SK-N-SH (cell line): ENCODE data around the gene CPAMD8. TPM values are rescaled to one million over a fixed set of nuclear protein-coding genes. Genes with fewer than 3 reads are reported as not detected.
"Not testable (repeated sequence)": the region's sequence is repeated elsewhere in the genome, so short reads cannot be mapped to it uniquely, and the experiment has no call there.

Experiments used
- CTCF ChIA-PET: fragments of 300-600, 350-600 bp; formaldehyde crosslinking; extraction: SDS; loops from one replicate; lab custom pipeline; 2021; lab: Yijun Ruan, JAX
- POLR2A ChIA-PET: fragments of 350-600 bp; sonication (Branson Sonifier 250); formaldehyde crosslinking; extraction: SDS; loops from one replicate; lab custom pipeline; 2020; ENCODE audit warnings: antibody characterized with exemption, inconsistent platforms; lab: Yijun Ruan, JAX
- DNase-seq: peaks from one replicate; pipeline ENCODE4 v3.0.0; 2012
- H2AFZ ChIP-seq: fragments of 200-600 bp; sonication (generic); 2 replicates; pipeline ENCODE4 v1.8.1; 2016; ENCODE audit warnings: antibody characterized with exemption, mild to moderate bottlenecking, low read depth
- H3F3A ChIP-seq: fragments of 200-600 bp; sonication (generic); replicated peaks from 2 replicates; pipeline ENCODE3; 2016; ENCODE audit warnings: antibody characterized with exemption, mild to moderate bottlenecking; ENCODE audit not compliant: insufficient read depth
- H3K27ac ChIP-seq, 2 experiments: fragments of 200-500 bp in 1 of 2; fragments of 200-600 bp in 1 of 2; sonication (Bioruptor generic) in 1 of 2; sonication (generic), shearing (Covaris generic) in 1 of 2; 2 replicates each; pipeline versions ENCODE4 v1.5.1 to v1.6.1; 2014 to 2016; ENCODE audit warnings: low read depth in 2 of 2, inconsistent platforms in 1 of 2, low read length in 1 of 2, mild to moderate bottlenecking in 1 of 2, mixed read lengths in 1 of 2
- H3K27me3 ChIP-seq: fragments of 200-600 bp; sonication (generic), shearing (Covaris generic); 2 replicates; pipeline ENCODE4 v1.6.1; 2016; ENCODE audit warnings: mixed run types; ENCODE audit not compliant: insufficient read depth
- H3K36me3 ChIP-seq, 2 experiments: fragments of 200-500 bp in 1 of 2; fragments of 200-600 bp in 1 of 2; sonication (Bioruptor generic) in 1 of 2; sonication (generic) in 1 of 2; replicated peaks in 1 of 2; 2 replicates each; pipeline versions ENCODE3 to v1.5.1; 2014 to 2016; ENCODE audit warnings: low read length in 1 of 2, mild to moderate bottlenecking in 1 of 2; ENCODE audit not compliant: insufficient read depth in 2 of 2, control insufficient read depth in 1 of 2
- H3K4me1 ChIP-seq, 2 experiments: fragments of 200-500 bp in 1 of 2; fragments of 200-600 bp in 1 of 2; sonication (Bioruptor generic) in 1 of 2; sonication (generic), shearing (Covaris generic) in 1 of 2; 2 replicates each; pipeline versions ENCODE4 v1.5.1 to v1.6.1; 2014 to 2016; ENCODE audit warnings: low read depth in 1 of 2, low read length in 1 of 2, mixed run types in 1 of 2; ENCODE audit not compliant: insufficient read depth in 2 of 2, control insufficient read depth in 1 of 2
- H3K4me2 ChIP-seq: fragments of 200-600 bp; sonication (generic), shearing (Covaris generic); 2 replicates; pipeline ENCODE4 v1.6.1; 2017; ENCODE audit warnings: mixed run types
- H3K4me3 ChIP-seq, 2 experiments: fragments of 200-500 bp in 1 of 2; fragments of 200-600 bp in 1 of 2; sonication (Bioruptor generic) in 1 of 2; sonication (generic), shearing (Covaris generic) in 1 of 2; 2 replicates each; pipeline versions ENCODE4 v1.5.1 to v1.8.1; 2014 to 2016; ENCODE audit warnings: low read depth in 2 of 2, inconsistent platforms in 1 of 2, low read length in 1 of 2, mild to moderate bottlenecking in 1 of 2, mixed read lengths in 1 of 2, moderate library complexity in 1 of 2
- H3K79me2 ChIP-seq: fragments of 200-600 bp; sonication (generic); 2 replicates; pipeline ENCODE4 v1.8.1; 2017; ENCODE audit warnings: mild to moderate bottlenecking; ENCODE audit not compliant: insufficient read depth
- H3K9ac ChIP-seq: fragments of 200-600 bp; sonication (generic); 2 replicates; pipeline ENCODE4 v1.6.1; 2017; ENCODE audit warnings: mixed run types
- H3K9me2 ChIP-seq: fragments of 200-600 bp; sonication (generic); 2 replicates; pipeline ENCODE4 v1.6.1; 2017; ENCODE audit warnings: mixed run types
- H3K9me3 ChIP-seq: fragments of 200-600 bp; sonication (generic); 2 replicates; pipeline ENCODE4 v1.6.1; 2017; ENCODE audit warnings: mixed run types, mild to moderate bottlenecking, moderate library complexity
- H4K20me1 ChIP-seq: fragments of 200-600 bp; sonication (generic); 2 replicates; pipeline ENCODE4 v1.6.1; 2017; ENCODE audit warnings: mild to moderate bottlenecking, mixed run types; ENCODE audit not compliant: insufficient read depth
- CHD2 ChIP-seq: fragments of 150-350 bp; IDR thresholded peaks from 2 replicates; pipeline ENCODE4 v1.6.1; 2018; ENCODE audit warnings: low read length; ENCODE audit not compliant: partially characterized antibody
- FOXM1 ChIP-seq: IDR thresholded peaks from 2 replicates; pipeline ENCODE4 v1.4.0; 2012; ENCODE audit warnings: low read depth, mild to moderate bottlenecking
- MAX ChIP-seq: IDR thresholded peaks from 2 replicates; pipeline ENCODE4 v1.4.0; 2012; ENCODE audit warnings: low read depth
- RCOR1 ChIP-seq: fragments of 150-350 bp; IDR thresholded peaks from 2 replicates; pipeline ENCODE4 v1.6.1; 2017; ENCODE audit warnings: antibody characterized with exemption, low read length
- TAF1 ChIP-seq: IDR thresholded peaks from 2 replicates; pipeline ENCODE4 v1.6.1; 2012; ENCODE audit warnings: low read depth, mild to moderate bottlenecking, low read length, moderate library complexity, borderline replicate concordance
- WGBS: methylation state at CpG from one replicate; pipeline ENCODE4 v1.1.6; 2017; ENCODE audit warnings: low lambda C conversion rate; 5-methylcytosine and 5-hydroxymethylcytosine counted together
- polyA plus RNA-seq, 3 experiments: library from polyadenylated mRNA; depleted of rRNA; stranded (reverse); fragments of >200 nt; gene quantifications; 2 replicates each; pipeline ENCODE4 v1.2.3, GENCODE V29; 2012

Gene CPAMD8
- polyA plus RNA-seq, 1 of the 3 experiments (the other 2 are of a cell fraction): 1.2 TPM

DNA sequence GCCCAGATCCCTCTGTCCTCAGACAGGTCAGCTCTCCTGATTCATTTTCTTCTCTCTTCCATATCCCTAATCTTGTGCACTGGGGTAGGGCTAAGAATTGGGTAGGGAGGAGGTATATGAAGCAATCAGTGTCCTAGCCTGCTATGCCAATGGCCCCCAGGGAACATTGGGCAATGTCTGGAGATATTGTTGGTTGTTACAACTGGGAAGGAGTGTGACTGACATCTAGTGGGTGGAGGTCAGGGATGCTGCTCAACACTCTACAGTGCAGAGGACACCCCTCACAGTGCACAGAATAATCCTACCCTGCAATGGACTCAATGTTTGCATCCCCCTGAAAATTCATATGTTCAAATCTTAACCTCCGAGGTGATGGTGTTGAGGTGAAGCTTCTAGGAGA, 57.5 kb downstream of the CPAMD8 start:
- H3K4me3 ChIP-seq: no peak overlapping the region
- H3K79me2 ChIP-seq: no peaks in the 10 kb centered on the region
- H4K20me1 ChIP-seq: no peaks in the 10 kb centered on the region
- ChIA-PET CTCF (interaction anchor here (1.4 kb wide), 1 partner anchor 198 kb away, joined by 5 read pairs; no protein-coding TSS in a partner anchor), POLR2A (no interaction called here)
- TF ChIP-seq MAX: no peak
- no peak for TF ChIP-seq CHD2
- H3K4me1 ChIP-seq: no peaks in the 10 kb centered on the region
- DNase-seq: no peak
- no peaks in the 10 kb centered on the region for H3F3A ChIP-seq
- no peak overlapping the region for H3K9ac ChIP-seq
- peaks cover 7% of the 10 kb centered on the region; the same call in 1 of the 2 replicates for H3K27me3 ChIP-seq
- H2AFZ ChIP-seq: no peak overlapping the region
- no peak overlapping the region for H3K4me2 ChIP-seq
- 27% methylated on average over 1 of the region's 1 CpG for WGBS
- peaks cover 5% of the 10 kb centered on the region; the same call in 1 of the 2 replicates for H3K9me3 ChIP-seq
- H3K9me2 ChIP-seq: no peaks in the 10 kb centered on the region
- no peaks in the 10 kb centered on the region for H3K36me3 ChIP-seq
- H3K27ac ChIP-seq: no peak overlapping the region

- CTCF ChIA-PET, H3K4me1 ChIP-seq, H3K9me2 ChIP-seq, H3F3A ChIP-seq, H3K4me2 ChIP-seq, H4K20me1 ChIP-seq, H3K9ac ChIP-seq, DNase-seq, H2AFZ ChIP-seq, POLR2A ChIA-PET, H3K4me3 ChIP-seq, H3K9me3 ChIP-seq, H3K27ac ChIP-seq, H3K79me2 ChIP-seq, H3K36me3 ChIP-seq: not testable (repeated sequence)
- H3K27me3 ChIP-seq: peaks cover 13% of the 10 kb centered on the region; the same call in 1 of the 2 replicates
- WGBS: 19% methylated on average over 10 of the region's 20 CpGs
Observed at GRCh38 chr19:16960996-16961822, 65.4 kb downstream of the CPAMD8 start.

DNA sequence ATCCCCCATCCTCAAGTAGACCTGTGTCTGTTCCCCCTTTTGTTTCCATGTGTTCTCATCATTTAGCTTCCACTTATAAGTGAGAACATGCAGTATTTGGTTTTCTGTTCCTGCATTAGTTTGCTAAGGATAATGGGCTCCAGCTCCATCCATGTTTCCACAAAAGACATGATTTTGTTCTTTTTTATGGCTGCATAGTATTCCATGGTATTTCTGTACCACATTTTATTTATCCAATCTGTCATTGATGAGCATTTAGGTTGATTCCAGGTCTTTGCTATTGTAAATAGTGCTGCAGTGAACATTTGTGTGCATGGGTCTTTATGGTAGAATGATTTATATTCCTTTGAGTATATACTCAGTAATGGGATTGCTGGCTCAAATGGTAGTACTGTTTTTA, 68.3 kb downstream of the CPAMD8 start:
- DNase-seq, CTCF ChIA-PET, H3K79me2 ChIP-seq, H3K4me3 ChIP-seq, H3F3A ChIP-seq, POLR2A ChIA-PET, H4K20me1 ChIP-seq, H3K9me3 ChIP-seq, H3K9ac ChIP-seq, H2AFZ ChIP-seq, H3K9me2 ChIP-seq, H3K4me2 ChIP-seq, H3K27ac ChIP-seq, H3K4me1 ChIP-seq, H3K36me3 ChIP-seq: not testable (repeated sequence)
- peaks cover 26% of the 10 kb centered on the region; the same call in 1 of the 2 replicates for H3K27me3 ChIP-seq

- Histone ChIP-seq H3K9ac (no peak overlapping the region), H3K27ac (no peak overlapping the region), H3K4me2 (no peak overlapping the region), H3K4me3 (no peak overlapping the region), H3K36me3 (no peaks in the 10 kb centered on the region), H3K79me2 (no peaks in the 10 kb centered on the region), H3K9me2 (no peaks in the 10 kb centered on the region), H4K20me1 (no peaks in the 10 kb centered on the region), H3K4me1 (no peaks in the 10 kb centered on the region), H2AFZ (no peak overlapping the region), H3K9me3 (no peaks in the 10 kb centered on the region), H3F3A (no peaks in the 10 kb centered on the region), H3K27me3 (peaks cover 26% of the 10 kb centered on the region; the same call in 1 of the 2 replicates)
- CTCF ChIA-PET: no interaction called here
- TF ChIP-seq FOXM1 (no peak), RCOR1 (no peak), CHD2 (no peak), TAF1 (no peak)
- POLR2A ChIA-PET: no interaction called here
- DNase-seq: no peak
- 11% methylated on average over 4 of the region's 4 CpGs for WGBS
Observed at GRCh38 chr19:16957855-16958254, 68.8 kb downstream of the CPAMD8 start.
